HEK293 (cell line): ENCODE results near the gene IGFL3.

Experiments
- KLF10 ChIP-seq: fragments of 450-650 bp; IDR thresholded peaks from 2 replicates; pipeline ENCODE4 v1.5.1; 2018; ENCODE audit warnings: missing biosample characterization, mild to moderate bottlenecking, missing genetic modification characterization
- MEIS1 ChIP-seq: sonication (generic); formaldehyde crosslinking; IDR thresholded peaks from 2 replicates; pipeline ENCODE4 v1.8.1; 2022; ENCODE audit warnings: missing genetic modification reagents, mild to moderate bottlenecking, borderline replicate concordance
- YY1 ChIP-seq: fragments of 450-650 bp; formaldehyde crosslinking; IDR thresholded peaks from 2 replicates; pipeline ENCODE4 v1.5.1; 2018; ENCODE audit warnings: missing biosample characterization, missing genetic modification characterization
- ZBTB7A ChIP-seq: fragments of 450-650 bp; formaldehyde crosslinking; IDR thresholded peaks from 2 replicates; pipeline ENCODE4 v1.5.1; 2016; ENCODE audit warnings: low read depth, missing biosample characterization, missing genetic modification characterization
- ZNF140 ChIP-seq: fragments of 450-650 bp; formaldehyde crosslinking; IDR thresholded peaks from 2 replicates; pipeline ENCODE4 v1.5.1; 2016; ENCODE audit warnings: missing biosample characterization, missing genetic modification characterization
- ZNF350 ChIP-seq: fragments of 450-650 bp; formaldehyde crosslinking; IDR thresholded peaks from 2 replicates; pipeline ENCODE4 v1.5.0; 2017; ENCODE audit warnings: missing biosample characterization, mild to moderate bottlenecking, missing genetic modification characterization
- ZNF747 ChIP-seq: fragments of 450-650 bp; formaldehyde crosslinking; IDR thresholded peaks from 2 replicates; pipeline ENCODE4 v1.5.1; 2016; ENCODE audit warnings: missing biosample characterization, missing genetic modification characterization
- TF ChIP-seq, protein P1 (sequence below): fragments of 450-650 bp; formaldehyde crosslinking; IDR thresholded peaks from 2 replicates; pipeline ENCODE4 v1.5.1; 2016; ENCODE audit warnings: missing biosample characterization, missing genetic modification characterization, low read depth
- TF ChIP-seq, protein P2 (sequence below): fragments of 450-650 bp; formaldehyde crosslinking; IDR thresholded peaks from 2 replicates; pipeline ENCODE4 v1.5.1; 2016; ENCODE audit warnings: missing biosample characterization, missing genetic modification characterization
- TF ChIP-seq, protein P3 (sequence below): fragments of 450-650 bp; formaldehyde crosslinking; IDR thresholded peaks from 2 replicates; pipeline ENCODE4 v1.5.1; 2017; ENCODE audit warnings: missing biosample characterization, missing genetic modification characterization
- TF ChIP-seq, protein P4 (sequence below): fragments of 450-650 bp; formaldehyde crosslinking; IDR thresholded peaks from 2 replicates; pipeline ENCODE4 v1.5.1; 2016; ENCODE audit warnings: missing biosample characterization, missing genetic modification characterization
- TF ChIP-seq, protein P5 (sequence below): fragments of 450-650 bp; formaldehyde crosslinking; conservative IDR thresholded peaks from 2 replicates; pipeline ENCODE4 v1.5.1; 2016; ENCODE audit warnings: low read depth, missing biosample characterization, missing genetic modification characterization
- TF ChIP-seq, protein P6 (sequence below): fragments of 450-650 bp; formaldehyde crosslinking; IDR thresholded peaks from 2 replicates; pipeline ENCODE4 v1.5.1; 2016; ENCODE audit warnings: missing biosample characterization, missing genetic modification characterization

DNA sequence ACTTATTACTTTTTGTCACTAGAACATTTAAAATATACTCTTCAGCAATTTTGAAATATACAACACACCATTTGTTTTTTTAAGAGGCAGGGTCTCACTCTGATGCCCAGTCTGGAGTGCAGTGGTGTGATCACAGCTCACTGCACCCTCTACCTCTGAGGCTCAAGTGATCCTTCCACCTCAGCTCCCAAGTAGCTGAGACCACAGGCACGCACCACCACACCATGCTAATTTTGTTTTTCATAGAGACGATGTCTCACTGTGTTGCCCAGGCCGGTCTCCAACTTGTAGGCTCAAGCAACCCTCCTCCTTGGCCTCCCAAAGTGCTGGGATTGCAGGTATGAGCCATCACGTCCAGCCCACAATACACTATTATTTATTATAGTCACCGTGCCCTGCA, 26.1 kb upstream of the IGFL3 start:
- TF ChIP-seq KLF10 (no peak), ZNF350 (tag by site-specific recombination) (no peak), ZNF140 (tag by site-specific recombination) (no peak), YY1 (tag by site-specific recombination) (no peak), ZNF747 (no peak), MEIS1 (CRISPR knock-in tag) (no peak), ZBTB7A (tag by site-specific recombination) (no peak)
- TF ChIP-seq, protein P1, sequence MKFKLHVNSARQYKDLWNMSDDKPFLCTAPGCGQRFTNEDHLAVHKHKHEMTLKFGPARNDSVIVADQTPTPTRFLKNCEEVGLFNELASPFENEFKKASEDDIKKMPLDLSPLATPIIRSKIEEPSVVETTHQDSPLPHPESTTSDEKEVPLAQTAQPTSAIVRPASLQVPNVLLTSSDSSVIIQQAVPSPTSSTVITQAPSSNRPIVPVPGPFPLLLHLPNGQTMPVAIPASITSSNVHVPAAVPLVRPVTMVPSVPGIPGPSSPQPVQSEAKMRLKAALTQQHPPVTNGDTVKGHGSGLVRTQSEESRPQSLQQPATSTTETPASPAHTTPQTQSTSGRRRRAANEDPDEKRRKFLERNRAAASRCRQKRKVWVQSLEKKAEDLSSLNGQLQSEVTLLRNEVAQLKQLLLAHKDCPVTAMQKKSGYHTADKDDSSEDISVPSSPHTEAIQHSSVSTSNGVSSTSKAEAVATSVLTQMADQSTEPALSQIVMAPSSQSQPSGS (tag by site-specific recombination): no peak
- TF ChIP-seq, protein P2, sequence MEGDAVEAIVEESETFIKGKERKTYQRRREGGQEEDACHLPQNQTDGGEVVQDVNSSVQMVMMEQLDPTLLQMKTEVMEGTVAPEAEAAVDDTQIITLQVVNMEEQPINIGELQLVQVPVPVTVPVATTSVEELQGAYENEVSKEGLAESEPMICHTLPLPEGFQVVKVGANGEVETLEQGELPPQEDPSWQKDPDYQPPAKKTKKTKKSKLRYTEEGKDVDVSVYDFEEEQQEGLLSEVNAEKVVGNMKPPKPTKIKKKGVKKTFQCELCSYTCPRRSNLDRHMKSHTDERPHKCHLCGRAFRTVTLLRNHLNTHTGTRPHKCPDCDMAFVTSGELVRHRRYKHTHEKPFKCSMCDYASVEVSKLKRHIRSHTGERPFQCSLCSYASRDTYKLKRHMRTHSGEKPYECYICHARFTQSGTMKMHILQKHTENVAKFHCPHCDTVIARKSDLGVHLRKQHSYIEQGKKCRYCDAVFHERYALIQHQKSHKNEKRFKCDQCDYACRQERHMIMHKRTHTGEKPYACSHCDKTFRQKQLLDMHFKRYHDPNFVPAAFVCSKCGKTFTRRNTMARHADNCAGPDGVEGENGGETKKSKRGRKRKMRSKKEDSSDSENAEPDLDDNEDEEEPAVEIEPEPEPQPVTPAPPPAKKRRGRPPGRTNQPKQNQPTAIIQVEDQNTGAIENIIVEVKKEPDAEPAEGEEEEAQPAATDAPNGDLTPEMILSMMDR (tag by site-specific recombination): no peak
- TF ChIP-seq, protein P3, sequence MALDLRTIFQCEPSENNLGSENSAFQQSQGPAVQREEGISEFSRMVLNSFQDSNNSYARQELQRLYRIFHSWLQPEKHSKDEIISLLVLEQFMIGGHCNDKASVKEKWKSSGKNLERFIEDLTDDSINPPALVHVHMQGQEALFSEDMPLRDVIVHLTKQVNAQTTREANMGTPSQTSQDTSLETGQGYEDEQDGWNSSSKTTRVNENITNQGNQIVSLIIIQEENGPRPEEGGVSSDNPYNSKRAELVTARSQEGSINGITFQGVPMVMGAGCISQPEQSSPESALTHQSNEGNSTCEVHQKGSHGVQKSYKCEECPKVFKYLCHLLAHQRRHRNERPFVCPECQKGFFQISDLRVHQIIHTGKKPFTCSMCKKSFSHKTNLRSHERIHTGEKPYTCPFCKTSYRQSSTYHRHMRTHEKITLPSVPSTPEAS: no peak
- TF ChIP-seq, protein P4, sequence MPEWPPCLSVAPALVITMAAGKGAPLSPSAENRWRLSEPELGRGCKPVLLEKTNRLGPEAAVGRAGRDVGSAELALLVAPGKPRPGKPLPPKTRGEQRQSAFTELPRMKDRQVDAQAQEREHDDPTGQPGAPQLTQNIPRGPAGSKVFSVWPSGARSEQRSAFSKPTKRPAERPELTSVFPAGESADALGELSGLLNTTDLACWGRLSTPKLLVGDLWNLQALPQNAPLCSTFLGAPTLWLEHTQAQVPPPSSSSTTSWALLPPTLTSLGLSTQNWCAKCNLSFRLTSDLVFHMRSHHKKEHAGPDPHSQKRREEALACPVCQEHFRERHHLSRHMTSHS (tag by site-specific recombination): no peak
- TF ChIP-seq, protein P5, sequence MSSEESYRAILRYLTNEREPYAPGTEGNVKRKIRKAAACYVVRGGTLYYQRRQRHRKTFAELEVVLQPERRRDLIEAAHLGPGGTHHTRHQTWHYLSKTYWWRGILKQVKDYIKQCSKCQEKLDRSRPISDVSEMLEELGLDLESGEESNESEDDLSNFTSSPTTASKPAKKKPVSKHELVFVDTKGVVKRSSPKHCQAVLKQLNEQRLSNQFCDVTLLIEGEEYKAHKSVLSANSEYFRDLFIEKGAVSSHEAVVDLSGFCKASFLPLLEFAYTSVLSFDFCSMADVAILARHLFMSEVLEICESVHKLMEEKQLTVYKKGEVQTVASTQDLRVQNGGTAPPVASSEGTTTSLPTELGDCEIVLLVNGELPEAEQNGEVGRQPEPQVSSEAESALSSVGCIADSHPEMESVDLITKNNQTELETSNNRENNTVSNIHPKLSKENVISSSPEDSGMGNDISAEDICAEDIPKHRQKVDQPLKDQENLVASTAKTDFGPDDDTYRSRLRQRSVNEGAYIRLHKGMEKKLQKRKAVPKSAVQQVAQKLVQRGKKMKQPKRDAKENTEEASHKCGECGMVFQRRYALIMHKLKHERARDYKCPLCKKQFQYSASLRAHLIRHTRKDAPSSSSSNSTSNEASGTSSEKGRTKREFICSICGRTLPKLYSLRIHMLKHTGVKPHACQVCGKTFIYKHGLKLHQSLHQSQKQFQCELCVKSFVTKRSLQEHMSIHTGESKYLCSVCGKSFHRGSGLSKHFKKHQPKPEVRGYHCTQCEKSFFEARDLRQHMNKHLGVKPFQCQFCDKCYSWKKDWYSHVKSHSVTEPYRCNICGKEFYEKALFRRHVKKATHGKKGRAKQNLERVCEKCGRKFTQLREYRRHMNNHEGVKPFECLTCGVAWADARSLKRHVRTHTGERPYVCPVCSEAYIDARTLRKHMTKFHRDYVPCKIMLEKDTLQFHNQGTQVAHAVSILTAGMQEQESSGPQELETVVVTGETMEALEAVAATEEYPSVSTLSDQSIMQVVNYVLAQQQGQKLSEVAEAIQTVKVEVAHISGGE: no peak
- TF ChIP-seq, protein P6, sequence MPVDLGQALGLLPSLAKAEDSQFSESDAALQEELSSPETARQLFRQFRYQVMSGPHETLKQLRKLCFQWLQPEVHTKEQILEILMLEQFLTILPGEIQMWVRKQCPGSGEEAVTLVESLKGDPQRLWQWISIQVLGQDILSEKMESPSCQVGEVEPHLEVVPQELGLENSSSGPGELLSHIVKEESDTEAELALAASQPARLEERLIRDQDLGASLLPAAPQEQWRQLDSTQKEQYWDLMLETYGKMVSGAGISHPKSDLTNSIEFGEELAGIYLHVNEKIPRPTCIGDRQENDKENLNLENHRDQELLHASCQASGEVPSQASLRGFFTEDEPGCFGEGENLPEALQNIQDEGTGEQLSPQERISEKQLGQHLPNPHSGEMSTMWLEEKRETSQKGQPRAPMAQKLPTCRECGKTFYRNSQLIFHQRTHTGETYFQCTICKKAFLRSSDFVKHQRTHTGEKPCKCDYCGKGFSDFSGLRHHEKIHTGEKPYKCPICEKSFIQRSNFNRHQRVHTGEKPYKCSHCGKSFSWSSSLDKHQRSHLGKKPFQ: no peak
